ENCODE data around the gene LBX1. TPM values are rescaled to one million over a fixed set of nuclear protein-coding genes. Genes with fewer than 3 reads are reported as not detected.

LBX1 gene, protein sequence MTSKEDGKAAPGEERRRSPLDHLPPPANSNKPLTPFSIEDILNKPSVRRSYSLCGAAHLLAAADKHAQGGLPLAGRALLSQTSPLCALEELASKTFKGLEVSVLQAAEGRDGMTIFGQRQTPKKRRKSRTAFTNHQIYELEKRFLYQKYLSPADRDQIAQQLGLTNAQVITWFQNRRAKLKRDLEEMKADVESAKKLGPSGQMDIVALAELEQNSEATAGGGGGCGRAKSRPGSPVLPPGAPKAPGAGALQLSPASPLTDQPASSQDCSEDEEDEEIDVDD
- total RNA-seq, result not detected

DNA sequence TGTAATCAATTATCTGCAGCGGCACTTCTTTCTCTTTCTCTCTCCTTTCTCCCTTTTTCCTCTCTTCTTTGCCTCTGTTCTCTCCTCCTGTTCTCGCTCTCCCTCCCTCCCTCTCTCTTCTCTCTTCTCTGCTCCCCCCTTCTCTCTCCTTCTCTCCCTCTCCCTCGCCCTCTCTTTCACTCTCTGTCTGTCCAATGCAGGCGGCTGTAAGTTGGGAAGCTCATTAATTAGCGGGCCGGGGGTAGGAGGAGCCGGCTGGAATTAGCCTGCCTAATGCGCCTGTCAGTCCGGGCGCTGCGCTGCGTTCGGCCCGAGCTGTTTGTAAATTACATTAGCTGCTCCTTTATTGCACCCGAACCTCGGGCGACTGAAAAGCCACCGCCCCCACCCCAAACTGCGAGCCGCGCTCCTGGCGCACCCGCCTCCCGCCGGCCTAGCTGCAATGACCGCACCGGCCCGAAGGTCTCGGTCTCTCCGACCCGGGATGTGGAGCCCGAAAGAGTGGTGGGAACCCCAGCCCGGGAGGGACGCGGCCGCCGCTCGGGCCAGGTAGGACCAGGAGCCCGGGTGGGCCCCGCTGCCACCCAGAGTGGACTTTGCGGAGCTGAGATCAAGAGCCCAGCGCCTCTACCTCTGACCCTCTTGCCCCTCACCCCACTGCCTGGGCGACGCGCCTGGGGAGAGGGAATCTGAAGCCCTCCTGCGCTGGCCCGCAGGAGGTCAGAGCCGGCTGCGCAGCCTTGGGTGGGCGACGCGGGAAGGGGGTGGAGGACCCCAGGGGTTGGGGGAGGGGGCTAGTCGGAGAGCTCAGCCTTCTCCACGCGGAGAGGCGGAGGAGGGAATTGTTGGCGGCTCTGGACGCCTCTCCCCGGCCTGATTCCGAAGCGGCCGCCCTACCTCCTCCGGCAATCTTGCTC is at the start of gene LBX1:
Gene LBX1 (minus strand): TSS at position 198 of the 917 bp plus-strand sequence. CDS start 648 bp downstream, outside the sequence.
- CTCF ChIA-PET, result interaction anchor here (1.2 to 4.2 kb wide), 3 partner anchors 9 to 47 kb away, joined by 3 to 22 read pairs (median 8); no protein-coding TSS in a partner anchor
- POLR2A ChIA-PET, result no interaction called here

DNA sequence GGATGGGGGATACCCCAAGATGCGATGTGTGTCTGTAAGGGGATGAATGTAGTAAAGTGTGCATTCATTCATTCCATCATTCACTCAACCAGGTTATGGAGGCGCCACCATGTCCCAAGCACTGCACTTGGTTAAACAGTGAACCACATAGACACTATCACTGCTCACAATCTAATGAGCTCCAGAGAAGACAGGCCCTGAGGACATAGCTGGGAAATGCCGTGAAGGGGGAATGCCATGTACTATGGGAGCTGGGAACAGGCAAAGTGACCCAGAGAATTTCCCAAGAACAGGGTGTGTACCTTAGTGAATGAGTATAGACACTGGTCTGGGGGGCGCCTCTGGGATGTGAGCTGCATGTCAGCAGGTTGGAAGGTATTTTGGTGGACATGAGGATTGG is 44.5 kb upstream of the LBX1 start:
- POLR2A ChIA-PET, result interaction anchor here (0.6 kb wide), 1 partner anchor 15 kb away, joined by 3 read pairs; no protein-coding TSS in a partner anchor
- CTCF ChIA-PET, result interaction anchor here (0.8 to 1.1 kb wide), 4 partner anchors 9 to 297 kb away, joined by 3 read pairs; no protein-coding TSS in a partner anchor

DNA sequence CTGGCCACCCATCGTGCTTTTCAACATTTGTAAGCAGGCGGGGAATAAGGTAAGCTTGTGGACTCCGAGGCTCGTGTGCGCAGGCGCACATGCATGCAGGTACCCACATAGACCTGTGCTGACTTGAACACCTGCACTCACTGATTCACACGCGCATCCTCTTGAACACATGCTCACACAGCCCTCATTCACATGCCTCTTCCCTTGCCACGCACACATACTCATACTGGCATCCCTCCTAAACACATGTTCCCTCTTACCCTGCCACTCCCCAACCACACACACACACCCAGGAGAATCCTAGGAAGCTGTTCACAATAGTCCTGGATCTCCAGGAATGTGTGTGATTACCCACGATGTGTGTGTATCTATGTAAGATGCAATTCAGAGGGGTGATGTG is 44.1 kb upstream of the LBX1 start:
- ChIA-PET POLR2A (no interaction called here), CTCF (interaction anchor here (0.9 to 1.7 kb wide), 5 partner anchors 8 to 194 kb away, joined by 3 to 4 read pairs (median 3); no protein-coding TSS in a partner anchor)

DNA sequence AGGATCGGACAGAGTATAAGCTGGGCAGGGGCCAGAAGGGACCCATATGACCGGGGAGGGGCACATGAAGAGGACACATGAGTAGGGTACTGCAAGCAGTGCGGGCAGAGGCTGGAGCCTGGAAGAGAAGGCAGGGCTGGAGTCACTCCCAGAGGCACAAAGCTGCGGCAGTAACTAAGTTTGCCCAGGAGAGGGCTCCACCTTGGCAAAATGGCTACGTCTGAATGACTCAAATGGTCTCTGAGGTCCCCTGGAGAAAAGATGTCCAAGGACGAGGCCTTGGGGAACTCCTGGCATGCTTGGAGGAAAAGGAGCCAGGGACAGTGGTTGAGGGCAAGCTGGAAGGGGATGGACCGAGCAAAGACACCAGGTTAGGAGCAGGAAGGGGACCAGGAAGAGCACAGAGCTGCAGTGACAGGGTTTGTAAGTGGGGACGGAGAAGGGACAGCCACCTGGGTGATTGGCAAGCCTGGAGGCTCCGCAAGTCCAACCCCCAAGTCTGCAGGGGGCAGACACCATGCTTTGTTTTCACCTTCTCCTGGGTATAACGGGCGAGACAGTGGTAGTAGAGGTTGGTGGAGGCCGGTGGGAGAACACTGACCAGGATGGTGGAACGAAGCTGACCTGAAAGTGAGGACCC is 43.1 kb upstream of the LBX1 start:
- POLR2A ChIA-PET, result no interaction called here
- CTCF ChIA-PET, result interaction anchor here (0.9 to 1.7 kb wide), 11 partner anchors 9 to 323 kb away, joined by 3 to 5 read pairs (median 3); no protein-coding TSS in a partner anchor

DNA sequence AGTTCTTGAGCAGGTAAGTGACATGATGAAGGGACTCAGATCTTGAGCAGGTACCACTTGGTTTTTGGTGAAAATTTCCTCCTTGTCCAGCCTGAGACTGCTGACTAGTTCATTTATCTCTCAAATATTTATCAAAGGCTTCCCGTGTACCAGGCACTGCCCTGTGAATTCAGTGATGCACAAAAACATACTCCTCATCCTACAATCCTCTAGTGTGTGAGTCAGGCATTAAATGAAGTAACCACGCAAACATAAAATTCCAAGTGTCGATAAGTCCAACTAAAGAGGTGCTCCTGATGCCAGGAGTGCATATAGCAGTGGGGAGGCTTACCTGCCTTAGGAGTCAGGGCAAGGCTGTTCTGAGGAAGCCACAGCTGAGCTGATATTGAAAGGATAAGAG is 41.5 kb upstream of the LBX1 start:
- CTCF ChIA-PET, result no interaction called here
- POLR2A ChIA-PET, result no interaction called here

DNA sequence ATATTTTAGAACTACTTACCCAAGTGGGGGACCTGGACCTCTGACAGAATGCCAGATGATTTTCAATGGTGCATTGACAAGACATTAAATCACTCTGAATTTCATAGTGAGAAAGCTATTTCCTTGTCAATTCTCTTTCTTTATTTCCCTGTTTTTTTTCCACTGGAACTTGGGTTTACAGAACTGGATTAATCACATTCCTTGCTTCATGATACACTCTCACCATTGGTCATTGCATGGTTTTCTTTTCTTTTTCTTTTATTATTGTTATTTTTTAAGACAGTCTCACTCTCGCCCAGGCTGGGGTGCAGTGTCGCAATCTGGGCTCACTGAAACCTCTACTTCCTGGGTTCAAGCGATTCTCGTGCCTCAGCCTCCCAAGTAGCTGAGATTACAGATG is 38.5 kb upstream of the LBX1 start:
- POLR2A ChIA-PET, result no interaction called here
- CTCF ChIA-PET, result no interaction called here

DNA sequence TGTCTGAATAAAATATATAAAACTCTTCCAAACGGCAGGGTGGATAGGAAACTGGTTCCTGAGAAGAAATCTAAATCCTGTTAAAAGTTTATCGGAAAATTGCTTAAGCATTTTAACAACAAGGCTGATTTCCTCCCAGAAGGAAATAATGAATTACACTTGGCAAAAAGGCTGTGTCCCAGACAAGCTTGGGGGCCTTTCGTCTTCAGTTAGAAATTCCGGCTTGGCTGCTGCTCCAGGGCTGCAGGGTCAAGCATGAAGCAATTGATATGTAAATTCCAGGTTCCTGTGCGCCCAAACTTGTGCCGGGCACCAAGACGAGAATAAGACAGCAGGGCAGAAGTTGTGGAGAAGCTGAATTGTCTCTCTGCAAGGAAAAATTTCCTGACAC is 38.0 kb upstream of the LBX1 start:
- POLR2A ChIA-PET, result no interaction called here
- CTCF ChIA-PET, result no interaction called here

DNA sequence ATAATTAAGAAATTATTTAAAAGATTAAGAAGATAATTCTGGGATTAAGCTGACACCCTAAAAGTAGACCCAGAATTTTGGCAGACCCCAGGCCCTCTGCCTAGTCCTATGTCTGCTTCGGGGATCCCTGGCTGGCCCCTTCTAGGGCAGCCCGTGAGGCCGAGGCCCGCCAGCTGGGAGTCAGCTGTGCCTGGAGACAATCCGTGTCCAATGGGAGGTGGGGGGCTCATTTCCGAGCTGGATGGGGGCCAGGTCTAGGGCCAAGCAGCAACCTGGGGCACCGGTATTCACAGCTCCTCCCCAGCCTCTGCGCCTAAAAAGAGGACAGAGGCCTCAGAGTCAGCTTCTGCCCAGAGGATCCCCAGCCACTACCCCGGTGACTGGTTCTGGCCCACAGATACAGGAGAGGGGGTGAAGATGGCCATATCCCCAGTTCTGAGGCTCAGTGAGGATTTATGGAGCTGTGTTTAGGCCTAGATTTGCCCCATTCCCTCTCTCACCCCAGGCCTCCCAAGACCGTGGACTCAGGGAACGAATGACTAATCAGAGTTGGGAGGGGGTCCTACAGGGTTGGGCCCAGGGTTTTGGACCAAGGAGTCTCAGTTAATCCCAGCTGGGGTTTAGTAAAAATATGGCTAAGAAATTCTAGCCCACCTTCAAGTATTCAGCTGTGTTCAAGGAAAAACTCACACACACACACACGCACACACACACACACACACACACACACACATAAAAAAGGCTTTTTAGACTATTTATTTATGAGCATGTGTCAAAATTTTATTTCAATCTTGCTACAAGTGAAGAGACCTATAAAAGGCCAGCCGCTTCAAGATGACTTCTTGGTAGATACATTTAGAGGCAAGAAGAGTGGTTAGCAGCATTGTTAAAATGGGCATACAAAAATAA is 37.4 kb upstream of the LBX1 start:
- CTCF ChIA-PET, result interaction anchor here (1.3 kb wide), 1 partner anchor 52 kb away, joined by 3 read pairs; no protein-coding TSS in a partner anchor
- POLR2A ChIA-PET, result no interaction called here

DNA sequence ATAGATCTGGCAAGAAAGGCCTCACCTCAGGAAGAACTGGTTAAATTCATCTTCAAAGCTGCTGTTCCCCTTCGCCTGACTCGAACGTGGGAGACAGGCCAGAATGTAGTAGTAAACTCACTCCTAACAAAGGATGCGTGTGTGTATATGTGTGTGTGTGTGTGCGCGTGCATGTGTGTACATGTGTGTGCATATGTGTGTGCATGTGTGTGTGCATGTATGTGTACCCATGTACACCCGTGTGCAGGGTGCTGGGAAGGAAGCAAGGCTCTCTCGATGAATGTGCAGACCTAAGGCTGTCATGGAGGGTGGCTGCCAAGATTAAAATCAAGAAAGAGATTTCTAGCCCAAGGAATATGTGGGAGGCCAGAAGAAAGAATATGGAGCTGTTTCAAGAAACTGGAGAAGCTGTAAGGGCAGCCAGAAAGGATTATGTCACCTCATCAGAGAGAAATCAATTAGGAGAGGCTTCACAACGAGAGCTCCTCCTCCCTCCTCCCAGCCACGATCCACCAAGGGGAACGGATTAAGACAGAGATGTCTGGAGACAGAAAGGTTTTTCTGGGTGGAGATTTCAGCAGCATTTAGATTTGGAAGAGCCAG is 34.0 kb upstream of the LBX1 start:
- CTCF ChIA-PET, result interaction anchor here (1.3 to 1.7 kb wide), 2 partner anchors 24 to 49 kb away, joined by 4 to 5 read pairs; no protein-coding TSS in a partner anchor

DNA sequence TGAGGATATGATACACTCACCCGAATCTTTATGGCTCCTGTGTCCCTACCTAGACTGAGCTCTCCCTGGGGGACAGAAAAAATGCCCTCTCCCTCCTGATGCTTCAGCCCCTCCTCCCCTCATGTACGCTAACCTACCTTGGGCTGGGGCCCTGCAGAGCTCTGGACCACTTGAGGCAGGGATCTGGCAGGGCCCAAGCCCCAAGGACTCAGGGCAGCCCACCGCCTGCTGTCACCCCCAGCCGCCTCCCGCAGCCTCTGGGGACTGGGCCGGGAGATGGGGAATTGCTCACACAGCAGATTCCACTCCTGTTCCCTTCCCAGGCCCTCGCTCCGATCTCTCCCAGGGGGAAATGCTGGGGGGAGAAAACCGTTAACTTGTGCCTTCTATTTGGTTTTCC is 32.9 kb upstream of the LBX1 start:
- CTCF ChIA-PET, result interaction anchor here (1.3 to 2.3 kb wide), 2 partner anchors 10 to 48 kb away, joined by 3 to 7 read pairs; no protein-coding TSS in a partner anchor
- POLR2A ChIA-PET, result no interaction called here

More for the DNA sequence above, 34.0 kb upstream of the LBX1 start:
- POLR2A ChIA-PET, result no interaction called here

DNA sequence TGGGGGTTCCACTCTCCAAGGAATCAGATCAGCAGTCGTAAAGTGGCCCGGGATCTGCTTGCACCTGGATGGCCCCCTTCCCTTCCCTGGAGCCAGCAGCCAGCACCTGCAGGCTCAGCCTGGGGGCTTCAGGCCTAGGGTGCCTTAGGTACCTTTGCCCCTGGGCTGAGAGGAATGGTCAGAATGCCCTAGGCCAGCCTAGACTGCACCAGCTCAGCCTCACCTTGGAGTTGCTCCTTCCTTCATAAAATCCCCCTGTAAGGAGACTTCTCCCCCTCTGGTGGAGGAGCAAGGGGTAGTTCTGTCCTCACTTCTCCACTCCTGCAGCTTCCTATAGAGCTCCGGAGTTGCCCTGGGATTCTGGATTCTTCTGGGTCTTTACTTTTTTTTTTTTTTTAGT is 32.4 kb upstream of the LBX1 start:
- CTCF ChIA-PET, result interaction anchor here (1.3 to 2.3 kb wide), 2 partner anchors 11 to 47 kb away, joined by 3 to 7 read pairs; no protein-coding TSS in a partner anchor
- POLR2A ChIA-PET, result no interaction called here

DNA sequence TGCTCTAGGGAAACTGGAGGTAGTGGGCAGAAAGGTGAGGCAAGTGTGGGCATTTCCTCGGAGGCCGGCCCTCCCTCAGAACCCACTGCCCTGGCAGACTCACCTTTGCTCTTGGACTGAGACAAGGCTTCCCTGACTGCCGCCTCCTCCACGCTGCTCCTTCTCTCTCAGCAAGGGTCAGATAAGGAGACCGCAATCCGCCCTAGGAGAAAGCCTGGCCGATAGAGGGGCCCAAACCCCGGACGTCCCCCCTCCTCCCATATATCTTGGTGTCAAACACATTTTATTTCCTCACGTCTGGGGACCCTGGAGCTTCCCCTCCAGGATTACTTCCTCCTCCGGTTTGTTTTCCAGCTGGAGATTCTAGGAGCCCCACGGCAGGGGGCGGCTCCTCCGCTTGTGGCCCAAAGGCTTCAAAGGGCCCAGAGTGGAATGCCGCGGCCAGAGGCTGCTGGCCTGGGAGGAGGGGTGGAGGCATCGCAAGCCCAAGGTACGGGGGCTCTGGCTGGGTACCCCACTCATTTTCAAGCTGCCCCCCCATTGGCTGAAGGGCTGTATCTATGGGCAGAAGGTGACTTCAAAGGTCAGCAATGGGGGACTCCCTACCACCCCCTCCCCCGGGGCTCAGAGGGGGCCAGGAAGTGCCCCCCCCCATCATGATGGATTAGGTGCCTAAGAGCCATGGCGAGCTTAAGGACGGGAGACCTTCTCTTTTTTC is 31.7 kb upstream of the LBX1 start:
- ChIA-PET CTCF (interaction anchor here (0.5 to 2.3 kb wide), 3 partner anchors 12 to 46 kb away, joined by 3 to 7 read pairs (median 3); no protein-coding TSS in a partner anchor), POLR2A (no interaction called here)

DNA sequence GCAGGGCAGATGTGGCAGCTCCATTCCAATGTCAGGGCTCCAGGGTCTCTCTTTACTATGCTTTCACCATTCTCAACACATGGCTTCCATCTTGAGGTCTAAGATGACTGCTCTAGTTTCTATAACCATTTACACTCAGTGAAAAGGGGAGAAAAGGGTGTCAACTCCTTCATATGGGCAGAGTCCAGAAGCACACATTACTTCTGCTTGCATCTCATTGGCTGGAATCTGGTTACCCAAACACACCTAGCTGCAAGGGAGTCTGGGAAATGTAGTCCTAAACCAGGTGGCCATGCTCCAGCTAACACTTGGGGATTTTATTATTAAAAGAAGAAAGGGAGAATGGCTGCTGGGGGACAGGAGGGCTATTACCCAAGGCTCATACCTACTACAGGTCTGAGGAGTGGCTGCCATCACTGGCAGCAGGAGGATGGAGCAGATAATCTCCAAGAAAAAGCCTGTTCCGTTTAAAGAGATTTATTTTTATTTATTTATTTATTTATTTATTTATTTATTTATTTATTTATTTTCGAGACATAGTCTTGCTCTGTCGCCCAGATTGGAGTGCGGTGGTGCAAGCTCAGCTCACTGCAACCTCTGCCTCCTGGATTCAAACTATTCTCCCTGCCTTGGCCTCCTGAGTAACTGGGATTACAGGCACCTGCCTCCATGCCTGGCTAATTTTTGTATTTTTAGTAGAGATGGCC is 29.1 kb upstream of the LBX1 start:
- ChIA-PET POLR2A (no interaction called here), CTCF (no interaction called here)

DNA sequence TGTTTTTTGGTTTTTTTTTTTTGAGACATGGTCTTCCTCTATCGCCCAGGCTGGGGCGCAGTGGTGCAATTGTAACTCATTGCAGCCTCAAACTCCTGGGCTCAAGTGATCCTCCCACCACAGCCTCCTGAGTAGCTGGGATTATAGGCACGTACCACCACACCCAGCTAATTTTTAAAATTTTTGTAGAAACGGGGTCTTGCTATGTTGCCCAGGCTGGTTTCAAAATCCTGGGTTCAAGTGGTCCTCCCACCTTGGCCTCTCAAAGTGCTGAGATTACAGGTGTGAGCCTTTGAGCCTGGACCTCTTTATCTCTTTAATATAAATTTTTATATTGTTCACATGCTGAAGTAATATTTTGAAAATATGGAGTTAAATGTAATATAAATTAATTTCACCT is 28.2 kb upstream of the LBX1 start:
- ChIA-PET CTCF (no interaction called here), POLR2A (no interaction called here)

DNA sequence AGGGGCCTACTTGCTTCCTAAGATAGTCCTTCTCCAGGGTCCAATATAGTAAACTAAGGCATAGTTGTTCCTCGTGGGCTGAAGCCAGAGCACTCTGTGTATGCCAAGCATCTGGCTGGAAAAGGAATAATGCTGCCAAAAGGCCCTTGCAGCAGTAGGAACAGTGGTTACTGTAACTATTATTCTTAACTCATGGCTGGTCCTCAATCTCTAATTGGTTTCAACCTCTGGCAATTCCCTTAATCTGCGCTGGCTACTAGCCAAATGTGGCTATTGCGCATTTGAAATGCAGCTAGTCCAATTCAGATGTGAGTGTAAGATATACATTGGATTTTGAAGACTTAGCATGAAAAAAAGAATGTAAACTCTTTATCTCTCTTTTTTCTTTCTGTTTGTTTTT is 27.8 kb upstream of the LBX1 start:
- POLR2A ChIA-PET, result no interaction called here

DNA sequence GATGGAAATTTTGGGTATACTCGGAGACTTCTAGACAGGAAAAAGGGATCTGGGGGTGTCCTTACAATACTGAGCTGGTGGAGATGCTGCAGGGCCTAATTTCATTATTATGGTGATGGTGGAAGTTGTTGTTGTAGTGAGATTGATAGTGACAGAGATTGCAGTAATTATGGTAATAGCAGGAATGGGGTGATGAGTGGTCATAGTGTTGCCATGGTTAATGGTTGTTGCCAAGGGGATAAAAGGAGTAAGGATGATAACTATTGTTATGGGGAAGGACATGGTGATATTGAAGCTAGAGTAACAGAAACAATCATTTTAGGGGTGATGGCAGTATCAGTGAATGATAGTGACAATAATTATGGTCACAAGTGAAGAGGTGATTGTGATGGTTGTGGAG is 27.1 kb upstream of the LBX1 start:
- POLR2A ChIA-PET, result no interaction called here
- CTCF ChIA-PET, result interaction anchor here (0.7 to 1.1 kb wide), 2 partner anchors 114 to 210 kb away, joined by 3 read pairs; no protein-coding TSS in a partner anchor

More for the DNA sequence above, 27.8 kb upstream of the LBX1 start:
- CTCF ChIA-PET, result interaction anchor here (1.1 kb wide), 1 partner anchor 210 kb away, joined by 3 read pairs; no protein-coding TSS in a partner anchor

DNA sequence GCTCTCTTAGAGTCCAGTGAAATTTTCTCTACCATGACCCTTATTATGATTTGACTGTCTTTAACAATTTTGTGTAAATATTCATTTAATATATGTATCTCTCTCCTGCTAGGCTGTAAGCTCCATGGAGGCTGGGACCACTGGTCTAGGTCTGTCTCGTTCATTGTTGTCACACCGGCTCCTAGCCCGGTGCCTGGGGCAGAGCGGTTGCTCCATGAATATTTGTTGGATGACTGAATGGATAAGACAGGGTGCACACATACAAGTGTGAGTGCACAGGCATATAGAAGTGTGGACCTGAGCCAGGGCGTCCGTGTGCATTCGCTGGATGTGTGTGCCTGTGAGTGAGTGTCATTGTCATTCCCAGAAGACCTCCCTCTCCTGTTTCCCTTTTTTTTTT is 20.9 kb upstream of the LBX1 start:
- ChIA-PET POLR2A (no interaction called here), CTCF (interaction anchor here (0.7 to 1.1 kb wide), 2 partner anchors 11 to 79 kb away, joined by 3 to 4 read pairs; no protein-coding TSS in a partner anchor)

Data from activated CD8-positive, alpha-beta memory T cell treated with anti-CD3 and anti-CD28 coated beads for 36 hours (primary cell).